NCI-H510A treated with DMSO at 0.1 percent for 48 hours (cell line): ENCODE data around the gene DIAPH1.
A peak's percentile ranks its signal among the peaks of the same experiment; 100 is the strongest.

Experiments
- DNase-seq: peaks from one replicate; lab custom pipeline; 2025; lab: John Stamatoyannopoulos, UW

The DIAPH1 gene

DNA sequence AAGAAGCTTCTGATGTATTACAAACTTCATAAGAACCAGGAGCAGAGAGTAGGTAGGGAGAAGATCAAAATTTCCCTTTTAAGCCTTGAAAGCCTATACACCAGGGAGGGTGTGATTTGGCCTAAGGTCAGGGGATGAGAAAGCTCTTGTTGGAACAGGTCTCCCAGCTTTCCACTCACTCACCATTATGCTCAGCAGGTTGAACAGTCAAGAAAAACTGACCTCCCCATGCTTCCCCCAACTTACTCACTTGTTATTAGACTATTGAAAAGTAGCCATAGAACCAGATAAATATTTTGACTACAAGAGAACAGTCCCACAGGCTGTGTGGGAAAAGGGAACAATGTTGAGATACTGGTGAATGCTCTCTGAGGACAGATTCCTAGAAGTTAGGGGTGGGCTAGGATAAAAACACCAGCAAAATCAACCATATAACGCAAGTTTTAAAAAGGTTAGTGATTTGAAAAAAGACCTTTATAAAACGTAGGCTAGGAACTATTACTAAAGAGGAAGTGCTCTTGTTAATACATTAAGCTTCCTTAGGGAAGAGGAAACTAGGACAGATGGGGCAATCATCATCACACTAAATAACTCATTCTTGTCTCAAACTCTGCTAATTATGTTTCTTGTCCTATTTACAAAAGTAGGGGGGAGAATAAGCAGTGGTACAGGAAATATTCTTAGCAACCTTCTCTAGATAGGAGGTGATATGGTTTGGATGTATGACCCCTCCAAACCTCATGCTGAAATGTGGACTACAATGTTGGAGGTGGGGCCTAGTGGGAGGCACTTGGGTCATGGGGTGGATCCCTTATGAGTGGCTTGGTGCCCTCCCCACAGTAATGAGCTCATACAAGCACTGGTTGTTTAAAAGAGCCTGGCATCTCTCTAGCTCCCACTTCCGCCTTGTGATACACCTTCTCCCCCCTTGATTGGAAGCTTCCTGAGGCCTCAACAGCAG, 98.9 kb downstream of the DIAPH1 start:
- no peak for DNase-seq

DNA sequence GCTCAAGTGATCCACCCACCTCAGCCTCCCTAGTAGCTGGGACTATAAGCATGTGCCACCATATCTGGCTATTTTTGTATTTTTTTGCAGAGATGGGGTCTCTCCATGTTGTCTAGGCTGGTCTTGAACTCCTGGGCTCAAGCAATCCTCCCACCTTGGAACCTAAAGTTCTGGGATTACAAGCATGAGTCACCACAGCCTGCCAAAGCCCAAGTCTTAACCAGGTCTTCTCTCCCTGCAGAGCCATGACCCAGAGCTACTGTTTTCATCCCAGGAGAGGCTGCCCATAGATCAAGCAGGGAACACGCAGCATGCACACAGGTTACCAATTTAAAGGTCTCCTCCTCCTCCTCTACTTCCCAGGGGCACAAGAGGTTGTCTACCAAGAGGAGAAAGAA, 100.2 kb downstream of the DIAPH1 start:
- no peak for DNase-seq

DNA sequence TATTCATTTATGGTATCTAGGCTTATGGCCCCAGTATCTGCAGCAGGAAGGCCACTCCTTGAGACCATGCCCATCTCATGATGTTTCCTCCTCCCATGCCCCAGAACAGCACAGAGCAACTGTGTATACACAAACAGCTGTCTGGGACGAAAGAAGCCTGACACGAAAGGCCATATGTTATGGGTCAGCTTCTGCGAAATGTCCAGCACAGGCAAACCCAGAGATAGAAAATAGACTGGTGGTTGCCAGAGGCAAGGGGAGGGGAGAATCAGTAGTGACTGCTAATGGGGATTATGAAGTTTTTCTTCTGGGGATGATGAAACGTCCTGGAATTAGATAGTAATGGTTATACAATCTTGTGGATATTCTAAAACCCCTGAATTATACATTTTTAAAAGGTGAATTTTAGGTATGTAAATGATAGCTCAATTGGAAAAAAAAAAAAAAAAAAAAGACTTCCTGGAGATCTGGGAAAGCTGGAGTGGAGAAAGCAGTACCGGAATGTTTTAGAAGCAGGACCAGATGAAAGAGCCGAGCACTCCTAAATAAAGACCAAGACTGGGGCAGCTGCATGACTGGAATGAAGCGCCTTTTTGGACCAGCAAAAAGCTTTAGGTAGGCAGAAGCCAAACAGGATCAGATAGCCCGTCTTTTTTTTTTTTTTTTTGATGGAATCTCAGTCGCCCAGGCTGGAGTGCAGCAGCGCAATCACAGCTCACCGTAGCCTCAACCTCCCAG, 100.8 kb downstream of the DIAPH1 start:
- no peak for DNase-seq

DNA sequence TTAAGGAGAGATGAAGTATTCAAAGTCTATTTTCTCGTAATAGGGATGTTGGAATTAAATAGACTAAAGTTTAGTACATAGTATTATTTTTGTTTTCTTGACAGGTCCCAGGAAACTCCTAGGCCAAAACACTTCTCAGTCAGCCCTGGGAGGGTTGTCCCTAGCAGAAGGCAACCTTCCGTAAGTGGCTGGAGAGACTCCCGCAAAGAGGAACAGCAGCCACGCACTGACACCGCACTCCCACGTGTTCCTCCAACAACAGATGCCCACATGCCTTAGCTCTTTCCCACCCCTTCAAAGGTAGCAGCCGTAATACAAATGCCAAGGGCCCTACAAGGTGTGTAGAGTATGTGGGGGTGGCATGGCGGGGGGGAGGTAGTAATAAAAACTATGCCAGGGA, 101.5 kb downstream of the DIAPH1 start:
- no peak for DNase-seq

DNA sequence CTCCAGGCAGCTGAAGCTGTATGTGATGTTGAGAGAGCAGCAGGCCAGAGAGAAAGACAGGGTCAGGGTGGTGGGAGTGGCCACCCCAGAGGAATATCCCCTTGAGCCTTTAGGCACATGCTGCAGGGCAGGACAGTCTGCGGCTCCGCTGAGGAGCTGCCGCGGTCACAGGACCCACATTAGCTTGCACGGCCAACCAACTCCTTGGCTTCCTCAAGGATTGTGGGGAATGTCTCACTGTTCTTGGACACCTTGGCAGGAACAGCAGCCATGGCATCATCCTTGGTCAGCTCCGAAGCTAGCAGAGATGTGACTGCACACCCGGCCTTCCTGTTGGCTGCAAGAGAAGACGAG, 102.2 kb downstream of the DIAPH1 start:
- DNase-seq = no peak

DNA sequence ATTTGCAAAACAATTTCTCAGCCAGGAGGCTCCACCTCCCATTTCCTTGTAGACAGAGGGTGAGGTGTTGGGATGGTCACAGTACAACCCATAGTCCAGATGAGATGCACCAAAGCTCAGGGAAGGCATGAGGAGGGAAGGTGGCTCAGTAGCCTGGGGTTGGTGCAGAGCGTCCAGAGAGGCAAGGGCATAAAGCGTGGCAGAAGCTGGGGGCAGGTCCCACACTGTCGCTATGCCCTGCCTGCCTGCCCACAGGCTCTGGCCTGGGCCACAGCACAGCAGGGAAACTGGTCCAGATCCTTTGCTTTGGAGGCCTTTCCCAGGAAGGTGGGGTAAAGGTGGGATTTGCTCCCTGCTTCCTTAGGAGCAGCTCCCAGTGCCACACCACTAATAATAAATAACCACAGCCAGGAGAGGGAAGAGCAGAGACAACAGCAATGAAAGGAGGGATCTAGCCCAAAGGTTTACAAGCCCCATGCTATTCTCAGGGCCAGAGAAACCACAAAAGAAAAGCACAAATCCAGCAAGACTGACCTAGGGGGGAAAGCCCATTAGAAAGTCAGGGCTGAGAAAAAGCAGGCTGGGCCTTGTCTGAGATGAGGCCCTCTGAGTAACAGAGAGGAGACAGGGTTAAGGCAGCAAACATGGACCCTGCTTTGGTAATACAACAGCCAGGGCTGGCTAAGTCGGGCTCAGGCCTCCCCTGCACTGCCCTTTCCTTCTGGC, 102.7 kb downstream of the DIAPH1 start:
- DNase-seq = no peak

DNA sequence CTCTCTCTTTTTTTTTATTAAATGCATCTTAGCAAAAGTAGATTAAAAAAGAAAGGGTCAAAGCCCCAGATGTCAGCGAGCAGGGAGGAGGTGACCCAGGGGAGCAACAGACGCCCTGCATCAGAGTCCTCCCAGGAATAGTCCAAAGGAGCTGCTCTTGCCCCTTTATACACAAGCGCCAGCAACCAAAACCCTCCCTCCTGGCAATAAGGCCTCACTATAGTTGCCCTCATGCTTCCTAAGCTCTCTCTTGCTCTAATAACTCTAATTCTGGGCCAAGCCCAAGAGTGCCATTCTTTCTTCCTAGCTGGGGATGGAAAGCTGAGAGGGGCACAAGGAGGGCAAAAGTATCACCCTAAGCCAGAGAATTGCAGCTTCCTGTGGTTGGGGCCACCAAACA, 103.7 kb downstream of the DIAPH1 start:
- DNase-seq = no peak

DNA sequence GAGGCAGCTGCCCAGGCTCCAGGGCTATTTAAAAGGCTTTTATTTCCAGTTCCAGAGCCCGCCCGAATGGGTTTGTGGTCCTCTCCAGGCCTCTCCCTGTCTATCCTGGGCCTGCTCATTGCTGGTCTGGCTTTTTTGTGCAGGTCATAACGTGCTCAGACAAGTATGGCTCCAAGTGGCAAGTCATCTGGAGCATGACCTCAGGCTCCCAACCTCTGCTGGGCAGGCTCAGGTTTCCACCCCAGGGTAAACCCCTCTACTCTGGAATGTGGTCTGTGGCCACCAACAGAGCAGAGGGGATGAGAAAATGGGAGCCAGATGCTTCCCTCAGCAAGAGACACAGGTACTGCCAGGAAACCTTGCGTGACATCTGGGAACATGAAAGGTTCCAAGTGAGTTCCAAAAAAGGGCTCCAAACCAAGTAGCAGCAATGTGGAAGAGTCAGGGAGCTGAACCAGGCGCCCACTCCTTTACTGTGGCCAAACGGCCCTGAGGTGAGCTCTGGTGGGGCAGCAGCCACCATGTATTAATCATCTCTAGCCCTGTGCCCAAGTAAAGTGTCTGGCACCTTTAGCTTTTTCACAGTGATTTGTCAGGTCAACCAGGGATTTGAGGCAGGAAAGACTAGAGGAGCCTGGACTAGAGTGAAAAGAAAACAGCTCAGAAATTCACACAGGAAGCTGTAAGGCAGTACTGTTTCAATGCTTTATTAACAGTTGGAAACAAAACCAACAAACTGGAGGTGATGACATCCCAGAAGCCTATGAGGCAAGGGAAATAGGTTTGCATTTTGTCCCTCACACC, 104.3 kb downstream of the DIAPH1 start:
- DNase-seq = no peak

DNA sequence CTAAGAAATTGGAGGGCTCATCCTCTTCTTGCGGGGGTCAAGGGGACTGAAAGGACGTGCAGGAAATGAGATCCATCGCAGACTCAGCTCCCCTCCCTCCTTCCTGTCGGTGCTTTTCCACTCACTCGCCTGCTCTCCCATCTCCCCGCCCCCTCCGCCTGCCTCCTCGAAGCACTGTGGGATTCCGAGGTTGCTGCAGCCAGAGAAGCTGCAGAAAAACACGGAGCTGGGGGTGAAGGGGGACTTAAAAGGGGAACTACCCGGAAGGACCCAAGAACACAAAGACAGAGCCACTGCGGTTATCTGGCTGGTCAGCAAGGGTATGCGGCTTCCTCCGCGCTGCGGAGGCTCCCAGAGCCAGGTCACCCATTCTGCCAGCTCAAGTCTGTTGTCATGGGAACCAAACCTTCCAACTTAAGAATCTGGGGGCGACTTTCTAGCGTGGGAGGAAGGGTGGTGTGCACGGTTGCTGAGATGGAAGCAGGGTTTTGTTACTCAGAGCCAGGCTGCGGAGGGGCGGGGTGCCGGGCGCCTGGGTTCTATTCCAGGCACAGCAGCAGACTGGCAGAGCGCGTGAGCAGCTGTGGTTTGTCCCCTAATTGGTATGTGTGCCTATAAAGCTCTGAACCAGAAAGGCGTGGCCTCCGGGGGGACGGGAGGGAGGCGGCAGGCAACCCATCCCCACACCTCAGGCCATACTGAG, 105.0 kb downstream of the DIAPH1 start:
- DNase-seq = no peak

DNA sequence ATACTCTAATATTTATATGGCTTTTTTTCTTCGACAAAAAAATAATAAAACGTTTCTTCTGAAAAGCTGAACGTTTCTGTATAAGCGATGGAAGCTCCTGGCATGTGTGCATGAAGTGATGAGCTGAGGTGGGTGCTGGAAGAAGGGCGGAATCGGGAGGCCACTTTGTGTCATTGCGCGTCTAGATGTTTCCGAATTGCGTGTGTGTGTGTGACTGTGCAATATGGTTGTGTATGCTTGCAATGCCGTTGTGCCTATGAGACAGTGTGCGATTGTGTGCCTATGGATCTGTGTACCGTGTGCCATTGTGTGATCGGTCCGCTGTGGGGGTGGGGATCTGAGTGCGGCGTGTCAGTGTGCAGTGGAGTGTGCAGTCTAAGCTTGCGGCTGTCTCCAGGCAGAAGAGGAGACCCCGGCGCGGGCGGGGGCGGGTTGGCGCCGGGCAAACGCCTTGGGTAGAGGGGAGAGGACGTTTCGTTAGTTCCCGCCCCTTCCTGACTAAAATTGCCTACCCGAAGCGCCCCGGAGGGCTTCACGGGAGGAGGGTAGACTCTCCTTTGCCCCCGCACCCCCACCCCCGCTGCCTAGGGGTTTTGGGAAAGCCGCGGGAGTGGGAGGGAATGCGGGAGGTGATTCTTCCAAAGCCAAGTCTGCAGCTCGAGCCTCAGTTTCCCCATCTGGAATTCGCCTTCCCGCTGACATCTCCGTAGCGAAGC, 105.7 kb downstream of the DIAPH1 start:
- DNase-seq = no peak

DNA sequence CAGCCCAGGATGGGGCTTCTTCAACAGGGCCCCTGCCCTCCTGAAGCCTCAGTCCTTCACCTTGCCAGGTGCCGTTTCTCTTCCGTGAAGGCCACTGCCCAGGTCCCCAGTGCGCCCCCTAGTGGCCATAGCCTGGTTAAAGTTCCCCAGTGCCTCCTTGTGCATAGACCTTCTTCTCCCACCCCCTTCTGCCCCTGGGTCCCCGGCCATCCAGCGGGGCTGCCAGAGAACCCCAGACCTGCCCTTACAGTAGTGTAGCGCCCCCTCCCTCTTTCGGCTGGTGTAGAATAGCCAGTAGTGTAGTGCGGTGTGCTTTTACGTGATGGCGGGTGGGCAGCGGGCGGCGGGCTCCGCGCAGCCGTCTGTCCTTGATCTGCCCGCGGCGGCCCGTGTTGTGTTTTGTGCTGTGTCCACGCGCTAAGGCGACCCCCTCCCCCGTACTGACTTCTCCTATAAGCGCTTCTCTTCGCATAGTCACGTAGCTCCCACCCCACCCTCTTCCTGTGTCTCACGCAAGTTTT, 106.3 kb downstream of the DIAPH1 start:
- peak; percentile 8 for DNase-seq

DNA sequence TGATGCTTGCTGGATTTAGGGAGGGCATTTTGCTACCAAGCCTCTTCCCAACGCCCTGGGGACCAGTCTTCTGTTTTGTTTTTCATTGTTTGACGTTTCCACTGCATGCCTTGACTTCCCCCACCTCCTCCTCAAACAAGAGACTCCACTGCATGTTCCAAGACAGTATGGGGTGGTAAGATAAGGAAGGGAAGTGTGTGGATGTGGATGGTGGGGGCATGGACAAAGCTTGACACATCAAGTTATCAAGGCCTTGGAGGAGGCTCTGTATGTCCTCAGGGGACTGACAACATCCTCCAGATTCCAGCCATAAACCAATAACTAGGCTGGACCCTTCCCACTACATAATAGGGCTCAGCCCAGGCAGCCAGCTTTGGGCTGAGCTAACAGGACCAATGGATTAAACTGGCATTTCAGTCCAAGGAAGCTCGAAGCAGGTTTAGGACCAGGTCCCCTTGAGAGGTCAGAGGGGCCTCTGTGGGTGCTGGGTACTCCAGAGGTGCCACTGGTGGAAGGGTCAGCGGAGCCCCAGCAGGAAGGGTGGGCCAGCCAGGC, 107.0 kb downstream of the DIAPH1 start:
- DNase-seq = no peak

DNA sequence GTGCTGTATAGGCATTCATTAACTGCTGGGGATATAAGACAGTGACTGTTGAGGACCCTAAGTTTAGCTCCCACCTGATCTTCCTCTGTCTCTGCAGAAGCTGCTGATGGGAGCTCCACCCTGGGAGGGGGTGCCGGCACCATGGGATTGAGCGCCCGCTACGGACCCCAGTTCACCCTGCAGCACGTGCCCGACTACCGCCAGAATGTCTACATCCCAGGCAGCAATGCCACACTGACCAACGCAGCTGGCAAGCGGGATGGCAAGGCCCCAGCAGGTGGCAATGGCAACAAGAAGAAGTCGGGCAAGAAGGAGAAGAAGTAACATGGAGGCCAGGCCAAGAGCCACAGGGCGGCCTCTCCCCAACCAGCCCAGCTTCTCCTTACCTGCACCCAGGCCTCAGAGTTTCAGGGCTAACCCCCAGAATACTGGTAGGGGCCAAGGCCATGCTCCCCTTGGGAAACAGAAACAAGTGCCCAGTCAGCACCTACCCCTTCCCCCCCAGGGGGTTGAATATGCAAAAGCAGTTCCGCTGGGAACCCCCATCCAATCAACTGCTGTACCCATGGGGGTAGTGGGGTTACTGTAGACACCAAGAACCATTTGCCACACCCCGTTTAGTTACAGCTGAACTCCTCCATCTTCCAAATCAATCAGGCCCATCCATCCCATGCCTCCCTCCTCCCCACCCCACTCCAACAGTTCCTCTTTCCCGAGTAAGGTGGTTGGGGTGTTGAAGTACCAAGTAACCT, 107.8 kb downstream of the DIAPH1 start:
- no peak for DNase-seq

DNA sequence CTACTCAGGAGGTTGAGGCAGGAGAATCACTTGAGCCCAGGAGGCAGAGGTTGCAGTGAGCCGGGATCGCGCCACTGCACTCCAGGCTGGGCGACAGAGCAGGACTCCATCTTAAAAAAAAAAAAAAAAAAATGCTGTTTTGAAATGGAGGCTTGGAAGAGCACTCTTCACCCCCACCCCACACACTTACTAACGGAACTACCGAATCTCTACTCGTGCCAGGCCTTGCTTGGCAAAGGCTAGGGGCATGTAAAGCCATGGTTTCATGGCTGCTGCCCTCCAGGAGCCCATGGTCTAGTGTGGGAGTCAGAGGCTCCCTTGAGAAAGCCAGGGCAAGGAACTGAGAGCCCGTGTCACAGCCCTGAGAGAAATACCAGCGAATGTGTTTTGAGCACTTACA, 108.6 kb downstream of the DIAPH1 start:
- DNase-seq = no peak

DNA sequence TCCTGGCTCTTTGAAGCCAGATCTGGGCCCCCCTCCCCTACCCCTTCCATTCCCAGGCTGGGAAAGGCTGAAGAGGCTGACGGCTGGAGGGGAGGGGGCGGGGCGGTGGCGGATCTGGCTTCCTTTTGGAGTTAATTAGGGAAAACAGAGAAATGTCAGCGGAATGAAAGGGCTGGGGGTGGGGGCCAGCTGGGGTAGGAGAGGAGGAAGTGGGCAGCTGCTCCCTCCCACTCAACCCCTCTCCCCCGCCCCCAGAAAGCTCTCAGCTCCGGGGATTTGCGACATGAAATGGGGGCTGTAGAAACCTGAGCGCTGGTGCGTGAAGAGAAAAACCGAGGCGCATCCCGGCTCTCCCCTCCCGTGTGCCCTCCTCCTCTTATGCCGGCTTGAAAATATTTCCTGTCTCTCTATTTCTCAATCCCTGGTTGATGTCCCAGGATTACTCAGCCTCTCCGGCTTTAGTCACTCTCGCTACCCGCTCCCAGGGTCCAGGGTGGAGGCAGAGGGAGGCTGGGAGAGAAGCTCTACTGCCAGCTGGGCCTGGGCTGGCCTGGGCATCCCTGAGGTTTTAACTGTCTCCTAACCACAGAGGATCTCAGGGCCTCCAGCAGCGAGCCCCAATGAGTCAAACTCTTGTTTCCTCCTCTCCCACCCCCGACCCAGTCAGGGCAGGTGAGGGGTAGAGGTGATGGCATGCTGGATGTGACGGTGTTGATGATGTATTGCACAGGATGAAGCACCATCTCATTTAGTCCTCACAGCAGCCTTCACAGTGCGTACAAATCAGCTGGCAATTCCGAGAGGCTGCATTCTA, 109.8 kb downstream of the DIAPH1 start:
- no peak for DNase-seq

DNA sequence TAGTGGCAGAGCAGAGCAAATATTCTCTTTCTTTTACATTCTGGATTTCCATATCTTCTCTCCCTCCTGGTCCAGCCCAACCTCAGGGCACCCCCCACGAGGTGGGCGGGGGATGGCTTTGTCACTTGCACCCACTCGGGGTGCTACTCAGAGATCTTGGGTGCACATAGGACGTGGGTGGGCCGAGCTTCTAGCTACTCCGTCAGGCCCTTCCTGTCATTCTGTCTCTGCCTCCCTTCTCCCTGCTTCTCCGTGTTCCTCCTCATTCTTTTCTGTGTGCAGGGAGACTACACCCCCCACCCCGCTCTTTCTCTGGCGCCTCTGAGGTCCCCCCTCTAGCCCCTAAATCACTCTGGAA, 110.4 kb downstream of the DIAPH1 start:
- no peak for DNase-seq

DNA sequence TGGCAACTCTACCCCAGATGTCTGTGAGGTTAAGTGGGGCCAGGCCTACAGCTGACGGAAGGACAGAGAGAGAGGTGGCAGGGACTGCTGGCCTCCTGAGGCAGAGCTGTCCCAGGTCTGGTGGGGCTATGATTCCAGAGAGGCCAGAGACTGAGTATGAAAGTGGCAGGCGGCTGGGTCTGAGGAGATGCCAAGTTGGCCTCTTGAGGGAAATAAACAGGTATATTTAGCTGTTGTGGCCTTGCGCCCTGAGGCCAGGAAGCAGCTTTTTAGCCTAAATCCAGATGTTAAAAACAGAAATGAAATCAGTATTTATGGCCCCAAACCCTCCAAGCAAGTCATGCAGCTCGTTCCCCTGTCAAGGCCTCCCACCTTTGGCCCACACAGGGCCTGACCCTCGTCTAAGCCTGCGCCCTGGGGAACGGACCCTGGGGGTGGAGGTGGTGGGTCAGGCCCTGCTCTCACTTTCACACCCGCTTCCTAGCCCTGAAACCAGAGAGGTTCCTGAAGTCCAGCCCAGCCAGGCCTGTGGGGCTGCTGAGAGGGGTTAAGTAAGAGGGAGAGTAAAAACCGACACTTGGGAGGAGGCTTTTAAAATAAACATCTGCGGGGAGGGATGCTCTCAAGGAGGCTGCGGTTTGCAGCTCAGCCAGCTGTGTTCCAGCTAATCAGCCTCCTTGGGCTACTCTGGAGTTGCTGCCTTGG, 111.3 kb downstream of the DIAPH1 start:
- DNase-seq = no peak
